HG03280 (cell line): ENCODE results near the gene SMIM24.

Experiments used
- ATAC-seq: cut with Tn5 transposase; IDR thresholded peaks from one replicate; pipeline ENCODE4 v1.9.1; 2021; ENCODE audit warnings: mild to moderate bottlenecking, moderate library complexity; ENCODE audit not compliant: unreplicated experiment

SMIM24 gene

GRCh38 chr19:3499738-3500428 is 19.6 kb upstream of the SMIM24 start:
- peak; percentile 11 for ATAC-seq

- no peak for ATAC-seq
These were observed 17.6 kb upstream of the SMIM24 start for GRCh38 chr19:3497757-3498520.

- ATAC-seq, result no peak
These were observed 16.3 kb upstream of the SMIM24 start for GRCh38 chr19:3496392-3497273.

- no peak for ATAC-seq
These were observed 14.2 kb upstream of the SMIM24 start for GRCh38 chr19:3494559-3494958.

GRCh38 chr19:3494051-3494450 is 13.7 kb upstream of the SMIM24 start:
- no peak for ATAC-seq

- ATAC-seq, result no peak
These were observed 13.3 kb upstream of the SMIM24 start for GRCh38 chr19:3493651-3494050.

GRCh38 chr19:3492919-3493318 is 12.6 kb upstream of the SMIM24 start:
- no peak for ATAC-seq

- ATAC-seq, result no peak
These were observed 12.0 kb upstream of the SMIM24 start for GRCh38 chr19:3492131-3492839.

GRCh38 chr19:3491396-3492119 is 11.2 kb upstream of the SMIM24 start:
- no peak for ATAC-seq

- no peak for ATAC-seq
These were observed 2.9 kb upstream of the SMIM24 start, which contains the start of gene SMIM44 for GRCh38 chr19:3483226-3483628. TSS of gene SMIM44 (minus strand) at chr19:3483441. CDS start at chr19:3483403, 38 bp downstream.

GRCh38 chr19:3482507-3483225 is 2.3 kb upstream of the SMIM24 start:
- ATAC-seq, result no peak

- no peak for ATAC-seq
These were observed 1.1 kb upstream of the SMIM24 start for GRCh38 chr19:3481241-3482090.

GRCh38 chr19:3479834-3480215 is 500 bp downstream of the SMIM24 start:
- no peak for ATAC-seq

- ATAC-seq, result no peak
These were observed 1.0 kb downstream of the SMIM24 start for GRCh38 chr19:3479177-3479833.

- ATAC-seq, result no peak
These were observed 1.7 kb downstream of the SMIM24 start for GRCh38 chr19:3478409-3479176.

GRCh38 chr19:3477951-3478350 is 2.4 kb downstream of the SMIM24 start:
- no peak for ATAC-seq

- no peak for ATAC-seq
These were observed 2.8 kb downstream of the SMIM24 start for GRCh38 chr19:3477506-3477905.
